Measurements from ENCODE around the gene XPR1.
"Not testable (repeated sequence)": the region's sequence is repeated elsewhere in the genome, so short reads cannot be mapped to it uniquely, and the experiment has no call there.

- not testable (repeated sequence) for TF ChIP-seq POLR2AphosphoS5 (IDR thresholded peaks at IDR 0.05); CTCF (IDR thresholded peaks at IDR 0.05); POLR2A (IDR thresholded peaks at IDR 0.05); EP300 (IDR thresholded peaks at IDR 0.05; ENCODE audit: low read depth)
Observed at GRCh38 chr1:180711260-180711659, 79.4 kb downstream of the XPR1 start.

Measured in transverse colon (tissue), 4 donors.